NT2/D1 (cell line): Measurements from ENCODE around the gene CREG2.

Experiments
- YY1 ChIP-seq: IDR thresholded peaks from 2 replicates; pipeline ENCODE4 v1.6.1; 2011; ENCODE audit not compliant: insufficient read length, insufficient read depth
- ZNF274 ChIP-seq: IDR thresholded peaks from 2 replicates; pipeline ENCODE4 v1.6.1; 2011; ENCODE audit warnings: mild to moderate bottlenecking, low read depth, low read length

- TF ChIP-seq YY1 (no peak), ZNF274 (no peak)
Observed at GRCh38 chr2:101330253-101330933, 56.9 kb downstream of the CREG2 start.
